ENCODE measurements around the gene PPM1L.

- TF ChIP-seq GATA2 (IDR thresholded peaks at IDR 0.05; ENCODE audit: low read depth, low read length) (no peak), GATA3 (IDR thresholded peaks at IDR 0.05; ENCODE audit: low read depth, low read length) (no peak)
Measured at GRCh38 chr3:160820022-160820421, 64.0 kb downstream of the PPM1L start.
